Adrenal gland (tissue), 5 donors: ENCODE measurements around the gene TSPYL1.

ENCODE experiments used
- POLR2A ChIP-seq, 2 donors: fragments of 450-650 bp; IDR thresholded peaks; one replicate each; pipeline ENCODE4 v1.6.1; 2017; ENCODE audit warnings: antibody characterized with exemption in 2 of 2, mild to moderate bottlenecking in 2 of 2, moderate library complexity in 1 of 2
- TF ChIP-seq, protein P1 (sequence below), 6 experiments: fragments of 450-650 bp in 4 of 6; fragments of 200-600 bp in 2 of 6; sonication (generic) in 1 of 6; IDR thresholded peaks; 1 replicate in 5 of 6; 2 replicates in 1 of 6; pipeline versions ENCODE4 v1.5.1 to v1.8.0; 2016 to 2021; ENCODE audit warnings: antibody characterized with exemption in 6 of 6, mild to moderate bottlenecking in 2 of 6, moderate library complexity in 1 of 6
- donor health status: DM: no; HTN: no; CAD: no.

DNA sequence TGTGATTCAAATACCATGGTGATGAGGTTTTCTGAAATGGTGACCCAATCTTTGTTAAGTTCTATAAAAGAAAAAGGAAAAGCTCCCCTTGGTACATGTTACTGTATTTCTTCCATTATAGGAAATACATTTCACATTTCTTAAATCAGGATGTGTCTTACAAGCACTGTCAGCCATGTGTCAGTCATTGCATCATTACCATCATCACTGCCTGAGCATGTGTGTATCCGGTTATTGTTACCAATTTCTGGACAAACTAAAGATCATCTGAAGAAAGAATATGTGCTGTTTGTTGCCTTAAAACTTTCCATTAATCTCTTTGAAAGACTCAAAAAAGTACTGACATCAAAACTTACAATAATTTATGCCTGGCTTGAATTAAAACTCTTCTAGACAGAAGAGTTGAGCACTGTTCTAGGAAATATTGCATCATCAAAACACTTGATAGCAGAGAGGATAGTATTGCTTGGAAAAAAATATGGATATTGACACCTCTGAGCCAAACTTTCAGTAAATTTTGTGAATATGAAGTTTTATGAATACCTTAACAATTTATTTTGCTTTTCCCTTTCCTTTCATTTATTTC is 7.1 kb upstream of the TSPYL1 start:
- TF ChIP-seq, protein P1, sequence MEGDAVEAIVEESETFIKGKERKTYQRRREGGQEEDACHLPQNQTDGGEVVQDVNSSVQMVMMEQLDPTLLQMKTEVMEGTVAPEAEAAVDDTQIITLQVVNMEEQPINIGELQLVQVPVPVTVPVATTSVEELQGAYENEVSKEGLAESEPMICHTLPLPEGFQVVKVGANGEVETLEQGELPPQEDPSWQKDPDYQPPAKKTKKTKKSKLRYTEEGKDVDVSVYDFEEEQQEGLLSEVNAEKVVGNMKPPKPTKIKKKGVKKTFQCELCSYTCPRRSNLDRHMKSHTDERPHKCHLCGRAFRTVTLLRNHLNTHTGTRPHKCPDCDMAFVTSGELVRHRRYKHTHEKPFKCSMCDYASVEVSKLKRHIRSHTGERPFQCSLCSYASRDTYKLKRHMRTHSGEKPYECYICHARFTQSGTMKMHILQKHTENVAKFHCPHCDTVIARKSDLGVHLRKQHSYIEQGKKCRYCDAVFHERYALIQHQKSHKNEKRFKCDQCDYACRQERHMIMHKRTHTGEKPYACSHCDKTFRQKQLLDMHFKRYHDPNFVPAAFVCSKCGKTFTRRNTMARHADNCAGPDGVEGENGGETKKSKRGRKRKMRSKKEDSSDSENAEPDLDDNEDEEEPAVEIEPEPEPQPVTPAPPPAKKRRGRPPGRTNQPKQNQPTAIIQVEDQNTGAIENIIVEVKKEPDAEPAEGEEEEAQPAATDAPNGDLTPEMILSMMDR (IDR thresholded peaks at IDR 0.05): no peak
- TF ChIP-seq POLR2A (IDR thresholded peaks at IDR 0.05): no peak
